Calu3 (cell line): ENCODE measurements around the gene CXXC5. TPM values are rescaled to one million over a fixed set of nuclear protein-coding genes. Genes with fewer than 3 reads are reported as not detected.

ENCODE experiments used
- BruUV-seq: library from RNA; stranded (reverse); fragments of 400-500 nt; replicated peaks from 2 replicates; lab custom pipeline; 2021; lab: Mats Ljungman, UMichigan
- CTCF ChIA-PET: fragments of 300-600 bp; sonication (Branson Sonifier 250); formaldehyde crosslinking; loops from one replicate; lab custom pipeline; 2022; ENCODE audit warnings: antibody characterized with exemption; lab: Charles Lee
- DNase-seq: peaks from one replicate; pipeline ENCODE4 v3.0.0; 2022
- H3K27ac Mint-ChIP-seq: one replicate; pipeline ENCODE4 v1.8.0; 2022; ENCODE audit warnings: mixed read lengths; ENCODE audit not compliant: unreplicated experiment
- H3K27me3 Mint-ChIP-seq: one replicate; pipeline ENCODE4 v1.8.0; 2022; ENCODE audit warnings: mixed read lengths; ENCODE audit not compliant: unreplicated experiment
- H3K36me3 Mint-ChIP-seq: one replicate; pipeline ENCODE4 v1.8.0; 2022; ENCODE audit warnings: mild to moderate bottlenecking, moderate library complexity, mixed read lengths; ENCODE audit not compliant: insufficient read depth, unreplicated experiment
- H3K4me1 Mint-ChIP-seq: one replicate; pipeline ENCODE4 v1.8.0; 2022; ENCODE audit warnings: mild to moderate bottlenecking, low read depth, mixed read lengths; ENCODE audit not compliant: unreplicated experiment
- H3K4me3 Mint-ChIP-seq: one replicate; pipeline ENCODE4 v1.8.0; 2022; ENCODE audit warnings: mild to moderate bottlenecking, low read depth, moderate library complexity, mixed read lengths; ENCODE audit not compliant: unreplicated experiment
- H3K9me3 Mint-ChIP-seq: one replicate; pipeline ENCODE4 v1.8.0; 2022; ENCODE audit warnings: low read depth, mixed read lengths; ENCODE audit not compliant: unreplicated experiment
- CTCF ChIP-seq: fragments of 200-600 bp; IDR thresholded peaks from one replicate; pipeline ENCODE4 v1.8.0; 2022; ENCODE audit warnings: antibody characterized with exemption; ENCODE audit not compliant: unreplicated experiment
- intact Hi-C: fragments of 100-400 bp; cut with micrococcal nuclease; formaldehyde crosslinking; loops from one replicate; pipeline ENCODE4 v1.10.0; 2022; ENCODE audit not compliant: unreplicated experiment
- total RNA-seq: library from RNA; stranded (reverse); gene quantifications from 2 replicates; pipeline ENCODE4 v1.2.3, GENCODE V29; 2022

Gene CXXC5
- total RNA-seq, 1 experiment from 2014 or later = 69.1 TPM

GRCh38 chr5:139693676-139694364, 45.7 kb downstream of the CXXC5 start:
- no TSS peak for BruUV-seq
- peaks cover 41% of the 10 kb centered on the region for H3K36me3 Mint-ChIP-seq
- no peaks in the 10 kb centered on the region for H3K9me3 Mint-ChIP-seq
- no peaks in the 10 kb centered on the region for H3K27me3 Mint-ChIP-seq
- CTCF ChIA-PET = interaction anchor here (0.6 to 6.1 kb wide), 2 partner anchors 58 to 271 kb away, joined by 4 to 102 read pairs; no protein-coding TSS in a partner anchor
- no peak for TF ChIP-seq CTCF
- no peak overlapping the region for H3K27ac Mint-ChIP-seq
- H3K4me3 Mint-ChIP-seq = no peak overlapping the region
- intact Hi-C loops = no loop called here
- peaks cover 20% of the 10 kb centered on the region for H3K4me1 Mint-ChIP-seq
- no peak for DNase-seq

- no peak for TF ChIP-seq CTCF
- CTCF ChIA-PET = no interaction called here
- Mint-ChIP-seq H3K4me1 (peaks cover 26% of the 10 kb centered on the region), H3K27ac (no peak overlapping the region), H3K4me3 (no peak overlapping the region), H3K36me3 (peaks cover 42% of the 10 kb centered on the region), H3K9me3 (no peaks in the 10 kb centered on the region), H3K27me3 (no peaks in the 10 kb centered on the region)
- intact Hi-C loops = loop anchor here (5.0 kb wide), 1 partner anchor 73 kb away; no protein-coding TSS in a partner anchor
- BruUV-seq = no TSS peak
- DNase-seq = no peak
These were observed 46.5 kb downstream of the CXXC5 start for GRCh38 chr5:139694556-139695177.

GRCh38 chr5:139695178-139695573, 47.0 kb downstream of the CXXC5 start:
- Mint-ChIP-seq H3K4me3 (no peak overlapping the region), H3K36me3 (peaks cover 37% of the 10 kb centered on the region), H3K27ac (no peak overlapping the region), H3K4me1 (peaks cover 26% of the 10 kb centered on the region), H3K27me3 (no peaks in the 10 kb centered on the region), H3K9me3 (no peaks in the 10 kb centered on the region)
- no peak for TF ChIP-seq CTCF
- BruUV-seq = no TSS peak
- CTCF ChIA-PET = no interaction called here
- intact Hi-C loops = loop anchor here (5.0 kb wide), 1 partner anchor 72 kb away; no protein-coding TSS in a partner anchor
- no peak for DNase-seq

GRCh38 chr5:139696167-139696893, 48.2 kb downstream of the CXXC5 start:
- no peaks in the 10 kb centered on the region for H3K9me3 Mint-ChIP-seq
- TF ChIP-seq CTCF = no peak
- H3K4me3 Mint-ChIP-seq = peak overlapping the region; percentile 63
- no peaks in the 10 kb centered on the region for H3K27me3 Mint-ChIP-seq
- CTCF ChIA-PET = interaction anchor here (0.7 to 1.8 kb wide), 3 partner anchors 9 to 60 kb away, joined by 3 to 6 read pairs (median 5); no protein-coding TSS in a partner anchor
- peak overlapping the region; percentile 72 for H3K27ac Mint-ChIP-seq
- H3K36me3 Mint-ChIP-seq = peaks cover 39% of the 10 kb centered on the region
- intact Hi-C loops = loop anchor here (5.0 kb wide), 1 partner anchor 71 kb away; no protein-coding TSS in a partner anchor
- BruUV-seq = no TSS peak
- H3K4me1 Mint-ChIP-seq = peaks cover 36% of the 10 kb centered on the region
- no peak for DNase-seq
